ENCODE data around the gene UBXN6. TPM values are rescaled to one million over a fixed set of nuclear protein-coding genes. Genes with fewer than 3 reads are reported as not detected.

UBXN6 gene
- total RNA-seq, 1 donor from 2014 or later: 63.6 TPM

- H2AFZ ChIP-seq (ENCODE audit: low read depth, low read length): peak overlapping the region; percentile 78
- peak overlapping the region; percentile 80 for H3K27ac ChIP-seq (ENCODE audit: low read depth, low read length)
- H3K36me3 Mint-ChIP-seq (ENCODE audit: low read depth, unreplicated experiment): no peaks in the 10 kb centered on the region
- H3K9ac ChIP-seq (ENCODE audit: low read length): peak overlapping the region; percentile 85
- peak overlapping the region; percentile 91 for H3K4me2 ChIP-seq (ENCODE audit: low read length)
- DNase-seq (ENCODE audit: low read depth) (peak; percentile 100), FAIRE-seq (peak; percentile 99)
- no peaks in the 10 kb centered on the region for H3K9me3 ChIP-seq (ENCODE audit: insufficient read depth, low read depth, low read length)
- peak overlapping the region; percentile 79 for H3K4me3 ChIP-seq (ENCODE audit: insufficient read depth, low read depth, low read length)
- no peaks in the 10 kb centered on the region for H3K27me3 Mint-ChIP-seq (ENCODE audit: low read depth, unreplicated experiment)
- peaks cover 13% of the 10 kb centered on the region for H3K4me1 ChIP-seq (ENCODE audit: insufficient read depth, low read length)
- no peaks in the 10 kb centered on the region for H3K36me3 ChIP-seq (ENCODE audit: insufficient read depth, low read length)
- no peaks in the 10 kb centered on the region for H3K9me3 Mint-ChIP-seq (ENCODE audit: unreplicated experiment)
- H3K27me3 ChIP-seq (ENCODE audit: insufficient read depth, low read length): no peaks in the 10 kb centered on the region
- H3K4me1 Mint-ChIP-seq (ENCODE audit: low read depth, unreplicated experiment): peaks cover 3% of the 10 kb centered on the region
- H4K20me1 ChIP-seq (ENCODE audit: insufficient read depth, low read length): peaks cover 18% of the 10 kb centered on the region
- TF ChIP-seq EZH2 (IDR thresholded peaks at IDR 0.05; ENCODE audit: insufficient read depth, low read length) (no peak), CTCF (IDR thresholded peaks at IDR 0.05; ENCODE audit: insufficient read depth, low read depth, low read length) (no peak)
- no peak overlapping the region for H3K4me3 Mint-ChIP-seq (ENCODE audit: unreplicated experiment)
- H3K27ac Mint-ChIP-seq (ENCODE audit: unreplicated experiment): no peak overlapping the region
- H3K79me2 ChIP-seq (ENCODE audit: insufficient read depth, low read length): peaks cover 37% of the 10 kb centered on the region
These were observed 14.0 kb upstream of the UBXN6 start for GRCh38 chr19:4471403-4472173.

- FAIRE-seq: no peak
These were observed 10.2 kb upstream of the UBXN6 start for GRCh38 chr19:4467835-4468234.

More at GRCh38 chr19:4467835-4468234, 10.2 kb upstream of the UBXN6 start:
- Histone ChIP-seq H3K9ac (ENCODE audit: low read length) (no peak overlapping the region), H3K36me3 (ENCODE audit: insufficient read depth, low read length) (no peaks in the 10 kb centered on the region), H3K9me3 (ENCODE audit: insufficient read depth, low read depth, low read length) (no peaks in the 10 kb centered on the region), H3K4me3 (ENCODE audit: insufficient read depth, low read depth, low read length) (no peak overlapping the region), H3K4me2 (ENCODE audit: low read length) (no peak overlapping the region), H3K4me1 (ENCODE audit: insufficient read depth, low read length) (no peaks in the 10 kb centered on the region), H3K79me2 (ENCODE audit: insufficient read depth, low read length) (peaks cover 5% of the 10 kb centered on the region), H4K20me1 (ENCODE audit: insufficient read depth, low read length) (no peaks in the 10 kb centered on the region), H2AFZ (ENCODE audit: low read depth, low read length) (no peak overlapping the region), H3K27me3 (ENCODE audit: insufficient read depth, low read length) (no peaks in the 10 kb centered on the region), H3K27ac (ENCODE audit: low read depth, low read length) (no peak overlapping the region)
- no peak for DNase-seq (ENCODE audit: low read depth)
- H3K27ac Mint-ChIP-seq (ENCODE audit: unreplicated experiment): no peak overlapping the region
- TF ChIP-seq CTCF (IDR thresholded peaks at IDR 0.05; ENCODE audit: insufficient read depth, low read depth, low read length) (no peak), EZH2 (IDR thresholded peaks at IDR 0.05; ENCODE audit: insufficient read depth, low read length) (no peak)
- no peaks in the 10 kb centered on the region for H3K4me1 Mint-ChIP-seq (ENCODE audit: low read depth, unreplicated experiment)
- H3K9me3 Mint-ChIP-seq (ENCODE audit: unreplicated experiment): no peaks in the 10 kb centered on the region
- no peak overlapping the region for H3K4me3 Mint-ChIP-seq (ENCODE audit: unreplicated experiment)
- H3K27me3 Mint-ChIP-seq (ENCODE audit: low read depth, unreplicated experiment): no peaks in the 10 kb centered on the region
- no peaks in the 10 kb centered on the region for H3K36me3 Mint-ChIP-seq (ENCODE audit: low read depth, unreplicated experiment)
